Tongue (tissue), 2 donors: Measurements from ENCODE around the gene CCL21. TPM values are rescaled to one million over a fixed set of nuclear protein-coding genes. Genes with fewer than 3 reads are reported as not detected.
"Not testable (repeated sequence)": the region's sequence is repeated elsewhere in the genome, so short reads cannot be mapped to it uniquely, and the experiment has no call there.

ENCODE experiments used
- DNase-seq: peaks from one replicate; pipeline ENCODE4 v3.0.0-alpha.2; 2015
- total RNA-seq: library from RNA; depleted of rRNA; stranded (reverse); fragments of >200 nt; gene quantifications from one replicate; pipeline ENCODE4 v1.2.3, GENCODE V29; 2014

The CCL21 gene, protein sequence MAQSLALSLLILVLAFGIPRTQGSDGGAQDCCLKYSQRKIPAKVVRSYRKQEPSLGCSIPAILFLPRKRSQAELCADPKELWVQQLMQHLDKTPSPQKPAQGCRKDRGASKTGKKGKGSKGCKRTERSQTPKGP
- 49.3 TPM for total RNA-seq

DNA sequence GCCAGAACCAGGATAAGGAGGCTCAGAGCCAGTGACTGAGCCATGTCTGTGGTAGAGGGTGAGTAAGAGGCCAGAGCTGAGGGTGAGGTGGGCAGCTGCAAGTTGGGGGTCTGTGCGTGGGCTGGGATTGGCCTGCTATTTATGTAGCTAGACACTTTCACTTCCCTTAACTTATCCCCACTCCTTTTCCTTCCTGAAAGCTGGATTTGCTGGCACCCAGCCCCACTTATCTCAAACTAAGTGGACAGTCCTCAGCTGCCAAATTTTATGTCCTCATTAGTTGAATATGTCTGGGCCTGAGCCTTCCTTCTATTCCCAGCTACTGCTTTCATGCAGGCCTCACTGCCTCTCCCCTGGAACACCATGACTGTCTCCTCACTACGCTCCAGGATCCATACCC lies at the start of gene CCL21:
Gene CCL21, minus strand, starts transcription at position 114 of the 400 bp plus-strand sequence. Its CDS starts 70 bp downstream, at position 44.
- peak; percentile 38 for DNase-seq

DNA sequence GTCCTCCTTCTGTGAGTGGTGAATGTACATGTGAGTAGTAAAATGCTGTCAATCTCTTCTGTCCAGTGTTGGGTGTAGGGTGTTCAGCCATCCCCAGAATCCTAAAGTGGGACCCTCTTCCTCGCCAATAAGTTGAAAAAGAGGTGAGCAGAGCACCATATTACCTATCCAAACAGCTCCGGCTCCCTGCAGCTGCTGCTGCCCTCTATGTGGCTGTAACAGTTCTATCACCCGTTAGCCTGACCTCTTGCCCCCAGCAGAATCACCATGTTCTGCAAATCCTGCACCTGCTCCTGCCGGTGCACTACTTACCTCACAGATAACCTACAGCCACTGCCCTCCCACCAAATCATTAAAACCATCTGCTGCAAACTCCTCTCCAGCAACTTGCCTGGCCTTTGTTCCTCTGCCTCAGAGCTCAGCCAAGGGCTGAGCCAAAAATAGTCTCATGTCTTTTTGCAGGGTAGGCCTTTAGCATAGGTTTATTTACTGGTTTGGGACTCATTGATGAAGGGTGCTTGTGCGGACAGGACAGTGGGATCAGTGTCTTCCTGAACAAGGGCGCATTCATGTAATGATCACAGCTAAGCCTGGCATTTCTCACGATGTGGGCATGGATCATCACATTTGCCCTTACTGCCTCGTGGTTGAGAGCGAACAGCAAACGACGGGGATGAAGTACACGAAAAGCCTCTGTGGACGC lies 49.6 kb upstream of the CCL21 start:
- no peak for DNase-seq

DNA sequence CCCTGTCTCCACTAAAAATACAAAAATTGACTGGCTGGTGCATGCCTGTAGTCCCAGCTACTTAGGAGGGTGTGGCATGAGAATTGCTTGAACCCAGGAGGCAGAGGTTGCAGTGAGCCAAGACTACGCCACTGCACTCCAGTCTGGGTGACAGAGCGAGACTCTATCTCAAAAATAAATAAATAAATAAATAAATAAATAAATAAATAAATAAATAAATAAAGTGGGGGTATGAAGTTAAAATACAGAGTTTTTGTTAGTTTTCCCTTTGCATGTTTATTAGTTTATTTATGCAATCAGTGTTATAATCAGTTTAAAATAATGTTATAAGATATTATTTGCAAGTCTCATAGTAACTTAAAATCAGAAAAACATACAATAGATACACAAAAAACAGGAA lies 40.4 kb upstream of the CCL21 start:
- DNase-seq, result not testable (repeated sequence)

DNA sequence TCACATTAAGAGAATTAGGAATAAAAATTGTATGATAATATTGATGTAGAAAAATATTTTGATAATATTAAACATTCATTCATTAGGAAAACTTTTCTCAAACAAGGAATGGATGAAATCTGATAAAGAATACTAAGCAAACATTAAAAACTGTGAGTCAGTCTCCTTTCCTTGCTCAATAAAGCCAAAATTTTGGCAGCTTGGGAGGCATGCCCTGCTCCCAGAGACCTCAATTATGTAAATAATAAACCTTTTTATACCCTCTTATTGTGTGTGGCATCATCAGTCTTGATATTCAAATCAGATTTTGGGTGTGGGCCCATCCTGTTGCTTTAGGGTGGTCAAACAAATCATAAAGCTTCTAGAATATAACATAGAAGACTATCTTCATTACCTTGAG lies 36.6 kb upstream of the CCL21 start:
- DNase-seq, result no peak

GRCh38 chr9:34744295-34745221 lies 34.6 kb upstream of the CCL21 start:
- DNase-seq, result peak; percentile 25

- no peak for DNase-seq
These were observed 32.8 kb upstream of the CCL21 start for GRCh38 chr9:34742710-34743109.

- DNase-seq, result no peak
These were observed 31.7 kb upstream of the CCL21 start for GRCh38 chr9:34741628-34742027.

DNA sequence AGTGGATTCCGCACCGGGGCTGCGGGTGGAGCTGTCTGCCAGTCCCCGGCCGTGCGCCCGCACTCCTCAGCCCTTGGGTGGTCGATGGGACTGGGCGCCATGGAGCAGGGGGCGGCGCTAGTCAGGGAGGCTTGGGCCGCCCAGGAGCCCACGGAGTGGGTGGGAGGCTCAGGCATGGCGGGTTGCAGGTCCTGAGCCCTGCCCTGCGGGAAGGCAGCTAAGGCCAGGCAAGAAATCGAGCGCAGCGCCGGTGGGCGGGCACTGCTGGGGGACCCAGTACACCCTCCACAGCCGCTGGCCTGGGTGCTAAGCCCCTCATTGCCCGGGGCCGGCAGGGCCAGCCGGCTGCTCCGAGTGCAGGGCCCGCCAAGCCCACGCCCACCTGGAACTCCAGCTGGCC lies 30.2 kb upstream of the CCL21 start:
- DNase-seq, result not testable (repeated sequence)

GRCh38 chr9:34737677-34738260 lies 27.8 kb upstream of the CCL21 start:
- peak; percentile 17 for DNase-seq

GRCh38 chr9:34734720-34735119 lies 24.8 kb upstream of the CCL21 start:
- no peak for DNase-seq

DNA sequence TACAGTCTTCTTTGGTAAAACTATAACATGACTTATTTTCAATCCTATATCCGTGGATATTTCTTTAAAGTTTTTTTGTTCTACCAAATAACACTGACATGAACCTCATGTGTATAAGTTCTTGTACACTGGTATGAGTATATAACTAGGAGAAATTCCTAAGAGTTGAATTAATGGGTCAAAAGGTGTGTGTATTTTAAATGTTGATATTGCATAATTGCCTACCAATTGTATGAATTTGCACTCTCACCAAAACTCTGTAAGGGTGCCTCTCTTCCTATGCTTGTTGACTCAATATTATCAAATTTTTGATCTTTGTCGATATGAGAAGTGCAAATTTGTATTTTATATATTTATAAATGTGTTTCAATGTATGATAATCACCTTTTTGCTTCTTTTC lies 22.9 kb upstream of the CCL21 start:
- DNase-seq, result no peak

- DNase-seq, result no peak
These were observed 22.5 kb upstream of the CCL21 start for GRCh38 chr9:34732478-34732877.

GRCh38 chr9:34723141-34723540 lies 13.2 kb upstream of the CCL21 start:
- no peak for DNase-seq

GRCh38 chr9:34719769-34720025 lies 9.8 kb upstream of the CCL21 start:
- not testable (repeated sequence) for DNase-seq

- no peak for DNase-seq
These were observed 9.3 kb upstream of the CCL21 start for GRCh38 chr9:34719021-34719768.

DNA sequence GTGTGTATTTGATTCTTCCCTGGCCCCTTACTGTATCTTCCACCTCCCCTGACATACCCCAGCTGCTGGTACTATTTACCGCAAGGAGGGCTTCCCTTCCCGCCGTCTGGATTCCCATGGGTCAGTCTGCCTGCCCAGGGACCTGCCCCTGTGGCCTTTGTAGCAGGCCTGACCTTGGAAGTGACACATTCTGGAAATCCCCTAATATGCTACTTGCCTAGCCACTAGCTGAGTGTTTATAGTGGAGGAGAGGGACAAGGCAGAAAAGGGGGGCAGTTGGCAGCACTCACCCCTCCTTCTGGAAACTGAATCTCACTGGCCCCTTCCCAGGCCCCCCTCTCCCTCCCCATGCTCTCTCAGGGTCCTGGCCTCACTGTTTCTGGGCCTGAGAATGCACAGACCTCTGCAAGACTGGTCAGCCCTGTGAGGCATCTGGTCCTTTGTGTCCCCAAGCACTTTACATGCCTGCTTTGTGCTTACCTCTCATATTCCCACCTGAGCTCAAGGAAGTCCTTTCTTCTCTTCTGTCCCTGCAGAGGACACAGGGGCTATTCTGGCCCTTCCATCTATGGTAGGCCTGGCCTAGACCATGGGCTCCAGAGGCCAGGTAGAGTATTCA lies 8.2 kb upstream of the CCL21 start:
- no peak for DNase-seq

- no peak for DNase-seq
These were observed 6.8 kb upstream of the CCL21 start for GRCh38 chr9:34716711-34717110.

DNA sequence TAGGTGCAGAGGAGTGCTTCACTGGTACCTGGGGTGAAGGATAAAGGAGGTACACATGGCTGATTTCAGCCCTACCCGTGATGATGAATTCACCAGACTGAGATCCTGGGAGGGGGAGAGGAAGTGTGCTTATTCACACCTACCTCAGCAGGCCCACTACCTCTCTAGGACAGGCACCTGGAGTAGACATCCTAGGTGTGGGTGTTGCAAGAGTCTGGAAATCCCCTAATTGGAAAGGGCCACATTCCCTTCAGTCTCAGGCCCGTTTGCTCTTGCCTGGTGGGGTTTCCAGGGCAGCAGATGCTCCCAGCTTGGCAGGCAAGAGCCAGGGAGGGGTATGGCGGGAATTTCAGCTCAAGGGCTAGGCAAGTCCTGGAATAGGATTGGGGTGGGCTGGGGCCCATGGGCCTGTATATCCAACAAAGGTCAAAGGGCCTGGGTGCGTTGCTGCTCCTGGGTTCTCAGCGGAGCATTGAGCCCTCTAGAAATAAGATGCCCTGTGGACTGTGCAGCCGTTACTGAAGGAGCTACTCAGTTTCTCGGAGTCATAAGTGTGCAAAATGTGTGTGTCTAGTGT lies 5.8 kb upstream of the CCL21 start:
- no peak for DNase-seq

GRCh38 chr9:34714007-34714406 lies 4.1 kb upstream of the CCL21 start:
- DNase-seq, result no peak

DNA sequence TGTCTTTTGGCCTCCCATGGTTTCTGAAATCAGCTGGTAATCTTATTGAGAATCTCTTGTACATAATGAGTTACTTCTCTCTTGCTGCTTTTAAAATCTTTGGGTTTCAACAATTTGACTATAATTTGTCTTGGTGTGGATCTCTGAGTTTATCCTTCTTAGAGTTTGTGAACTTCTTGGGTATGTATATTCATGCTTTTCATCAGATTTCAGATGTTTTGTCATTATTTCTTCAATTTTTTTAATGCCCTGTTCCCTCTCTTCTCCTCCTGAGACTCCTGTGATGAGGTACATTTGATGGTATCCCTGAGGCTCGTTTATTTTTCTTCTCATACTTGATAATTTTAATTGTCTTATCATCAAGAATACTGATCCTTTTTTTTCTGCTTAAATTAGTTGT lies 2.2 kb upstream of the CCL21 start:
- no peak for DNase-seq

DNA sequence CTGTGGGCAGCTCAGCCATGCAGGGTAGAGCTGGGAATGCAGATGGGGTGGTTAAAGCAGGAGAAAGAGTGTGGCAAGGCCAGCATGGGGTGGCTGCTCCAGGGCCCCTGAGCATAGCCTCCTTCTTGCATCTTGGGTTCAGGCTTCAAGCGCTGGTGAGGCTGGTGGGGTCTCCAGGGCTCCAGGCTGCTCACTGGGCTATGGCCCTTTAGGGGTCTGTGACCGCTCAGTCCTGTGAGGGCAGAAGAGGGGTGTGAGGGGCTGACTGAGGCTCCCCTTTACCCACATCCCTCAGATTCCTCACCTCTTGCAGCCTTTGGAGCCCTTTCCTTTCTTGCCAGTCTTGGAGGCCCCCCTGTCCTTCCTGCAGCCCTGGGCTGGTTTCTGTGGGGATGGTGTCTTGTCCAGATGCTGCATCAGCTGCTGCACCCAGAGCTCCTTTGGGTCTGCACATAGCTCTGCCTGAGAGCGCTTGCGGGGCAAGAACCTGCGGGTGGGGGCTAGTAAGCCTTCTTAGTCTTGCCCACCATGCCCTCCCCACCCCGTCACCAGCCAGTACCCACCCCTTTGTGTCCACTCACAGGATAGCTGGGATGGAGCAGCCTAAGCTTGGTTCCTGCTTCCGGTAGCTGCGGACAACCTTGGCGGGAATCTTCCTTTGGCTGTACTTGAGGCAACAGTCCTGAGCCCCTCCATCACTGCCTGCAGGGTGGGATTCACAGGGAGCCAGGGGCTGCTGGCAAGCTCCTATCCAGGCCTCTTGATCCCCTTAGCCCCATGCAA lies 549 bp downstream of the CCL21 start:
- DNase-seq, result no peak
